ENCODE measurements around the gene TCN2.

TCN2 gene

GRCh38 chr22:30605449-30606110 lies 1.4 kb upstream of the TCN2 start:
- H3K27me3 ChIP-seq (ENCODE audit: insufficient read depth, low read length) = no peaks in the 10 kb centered on the region
- peak in 1 of 2 donors; percentile 62 for DNase-seq
- no peaks in the 10 kb centered on the region for H3K9me3 ChIP-seq (ENCODE audit: insufficient read depth, low read depth, low read length)
- no peak overlapping the region for H4K91ac ChIP-seq (ENCODE audit: low read depth, low read length)
- H3K4me2 ChIP-seq (ENCODE audit: low read length) = peak overlapping the region; percentile 62
- H2BK12ac ChIP-seq (ENCODE audit: low read length) = no peak overlapping the region
- peak overlapping the region; percentile 60 for H2AFZ ChIP-seq (ENCODE audit: insufficient read depth, low read length, poor library complexity)
- no peak overlapping the region for H3K14ac ChIP-seq (ENCODE audit: low read length)
- no peak overlapping the region for H2BK120ac ChIP-seq (ENCODE audit: insufficient read depth, low read length, poor library complexity)
- H4K12ac ChIP-seq (ENCODE audit: low read depth, low read length) = no peak overlapping the region
- no peak overlapping the region for H3K4ac ChIP-seq (ENCODE audit: low read depth, low read length)
- WGBS (ENCODE audit: extremely low coverage, insufficient coverage, insufficient read length) = no CpG with 5 or more reads among the region's 9 CpGs
- no peak overlapping the region for H3K4me3 ChIP-seq (ENCODE audit: low read depth, low read length)
- peak overlapping the region; percentile 82 for H4K8ac ChIP-seq (ENCODE audit: low read depth, low read length)
- H2BK5ac ChIP-seq (ENCODE audit: low read depth, low read length, poor library complexity) = no peak overlapping the region
- H3K18ac ChIP-seq (ENCODE audit: low read length) = no peak overlapping the region
- no peaks in the 10 kb centered on the region for H3K36me3 ChIP-seq (ENCODE audit: control insufficient read depth in 1 of 2, insufficient read depth in 2 of 2, low read length in 2 of 2)
- H3K27ac ChIP-seq (ENCODE audit: low read depth, low read length) = no peak overlapping the region
- peaks cover 7% of the 10 kb centered on the region for H3K79me1 ChIP-seq (ENCODE audit: low read length)
- no peak overlapping the region for H3K9ac ChIP-seq (ENCODE audit: low read length)
- H3K79me2 ChIP-seq (ENCODE audit: control insufficient read depth, insufficient read depth, low read length, poor library complexity) = peaks cover 2% of the 10 kb centered on the region
- H3K23ac ChIP-seq (ENCODE audit: low read length) = no peak overlapping the region
- no peak overlapping the region for H2AK5ac ChIP-seq (ENCODE audit: low read length)
- H3K4me1 ChIP-seq (ENCODE audit: control insufficient read depth in 1 of 2, insufficient read depth in 2 of 2, low read length in 2 of 2) = peaks cover 9 to 13% of the 10 kb centered on the region in 2 experiments

- no CpG with 5 or more reads among the region's 7 CpGs for WGBS (ENCODE audit: extremely low coverage, insufficient coverage, insufficient read length)
Measured at GRCh38 chr22:30607300-30607930, 441 bp downstream of the TCN2 start.

GRCh38 chr22:30607939-30608338 lies 965 bp downstream of the TCN2 start:
- no peak overlapping the region for H3K4me2 ChIP-seq (ENCODE audit: low read length)
- H3K4me3 ChIP-seq (ENCODE audit: low read depth, low read length) = no peak overlapping the region
- no peak overlapping the region for H2BK5ac ChIP-seq (ENCODE audit: low read depth, low read length, poor library complexity)
- no peak for DNase-seq
- no peak overlapping the region for H3K4ac ChIP-seq (ENCODE audit: low read depth, low read length)
- no peak overlapping the region for H4K91ac ChIP-seq (ENCODE audit: low read depth, low read length)
- no peak overlapping the region for H3K9ac ChIP-seq (ENCODE audit: low read length)
- no peak overlapping the region for H3K18ac ChIP-seq (ENCODE audit: low read length)
- H2BK120ac ChIP-seq (ENCODE audit: insufficient read depth, low read length, poor library complexity) = no peak overlapping the region
- no peak overlapping the region for H4K8ac ChIP-seq (ENCODE audit: low read depth, low read length)
- H3K27ac ChIP-seq (ENCODE audit: low read depth, low read length) = no peak overlapping the region
- no peaks in the 10 kb centered on the region for H3K9me3 ChIP-seq (ENCODE audit: insufficient read depth, low read depth, low read length)
- H3K79me2 ChIP-seq (ENCODE audit: control insufficient read depth, insufficient read depth, low read length, poor library complexity) = peaks cover 2% of the 10 kb centered on the region
- no peak overlapping the region for H2AFZ ChIP-seq (ENCODE audit: insufficient read depth, low read length, poor library complexity)
- WGBS (ENCODE audit: extremely low coverage, insufficient coverage, insufficient read length) = no CpG with 5 or more reads among the region's 7 CpGs
- H2BK12ac ChIP-seq (ENCODE audit: low read length) = peak overlapping the region; percentile 46
- H4K12ac ChIP-seq (ENCODE audit: low read depth, low read length) = no peak overlapping the region
- peaks cover 7% of the 10 kb centered on the region for H3K79me1 ChIP-seq (ENCODE audit: low read length)
- no peak overlapping the region for H3K14ac ChIP-seq (ENCODE audit: low read length)
- H3K27me3 ChIP-seq (ENCODE audit: insufficient read depth, low read length) = no peaks in the 10 kb centered on the region
- no peak overlapping the region for H2AK5ac ChIP-seq (ENCODE audit: low read length)
- H3K23ac ChIP-seq (ENCODE audit: low read length) = no peak overlapping the region
- peaks cover 9 to 13% of the 10 kb centered on the region in 2 experiments for H3K4me1 ChIP-seq (ENCODE audit: control insufficient read depth in 1 of 2, insufficient read depth in 2 of 2, low read length in 2 of 2)
- H3K36me3 ChIP-seq (ENCODE audit: control insufficient read depth in 1 of 2, insufficient read depth in 2 of 2, low read length in 2 of 2) = no peaks in the 10 kb centered on the region

More at GRCh38 chr22:30607300-30607930, 441 bp downstream of the TCN2 start:
- H2BK120ac ChIP-seq (ENCODE audit: insufficient read depth, low read length, poor library complexity) = no peak overlapping the region
- H3K4ac ChIP-seq (ENCODE audit: low read depth, low read length) = no peak overlapping the region
- no peaks in the 10 kb centered on the region for H3K27me3 ChIP-seq (ENCODE audit: insufficient read depth, low read length)
- peaks cover 2% of the 10 kb centered on the region for H3K79me2 ChIP-seq (ENCODE audit: control insufficient read depth, insufficient read depth, low read length, poor library complexity)
- peak overlapping the region; percentile 98 for H3K4me2 ChIP-seq (ENCODE audit: low read length)
- peak overlapping the region; percentile 2 for H3K9ac ChIP-seq (ENCODE audit: low read length)
- H3K4me3 ChIP-seq (ENCODE audit: low read depth, low read length) = peak overlapping the region; percentile 72
- peak overlapping the region; percentile 12 for H4K91ac ChIP-seq (ENCODE audit: low read depth, low read length)
- no peak overlapping the region for H2BK5ac ChIP-seq (ENCODE audit: low read depth, low read length, poor library complexity)
- peak overlapping the region; percentile 15 for H2BK12ac ChIP-seq (ENCODE audit: low read length)
- no peak overlapping the region for H3K18ac ChIP-seq (ENCODE audit: low read length)
- no peaks in the 10 kb centered on the region for H3K9me3 ChIP-seq (ENCODE audit: insufficient read depth, low read depth, low read length)
- H3K36me3 ChIP-seq (ENCODE audit: control insufficient read depth in 1 of 2, insufficient read depth in 2 of 2, low read length in 2 of 2) = no peaks in the 10 kb centered on the region
- H3K4me1 ChIP-seq (ENCODE audit: control insufficient read depth in 1 of 2, insufficient read depth in 2 of 2, low read length in 2 of 2) = peaks cover 9 to 13% of the 10 kb centered on the region in 2 experiments
- no peak for DNase-seq
- no peak overlapping the region for H3K27ac ChIP-seq (ENCODE audit: low read depth, low read length)
- H4K12ac ChIP-seq (ENCODE audit: low read depth, low read length) = no peak overlapping the region
- peak overlapping the region; percentile 68 for H4K8ac ChIP-seq (ENCODE audit: low read depth, low read length)
- H3K79me1 ChIP-seq (ENCODE audit: low read length) = peaks cover 7% of the 10 kb centered on the region
- no peak overlapping the region for H3K23ac ChIP-seq (ENCODE audit: low read length)
- H3K14ac ChIP-seq (ENCODE audit: low read length) = no peak overlapping the region
- no peak overlapping the region for H2AK5ac ChIP-seq (ENCODE audit: low read length)
- no peak overlapping the region for H2AFZ ChIP-seq (ENCODE audit: insufficient read depth, low read length, poor library complexity)

GRCh38 chr22:30609260-30610185 lies 2.5 kb downstream of the TCN2 start:
- Histone ChIP-seq H3K36me3 (ENCODE audit: control insufficient read depth in 1 of 2, insufficient read depth in 2 of 2, low read length in 2 of 2) (no peaks in the 10 kb centered on the region), H2BK120ac (ENCODE audit: insufficient read depth, low read length, poor library complexity) (no peak overlapping the region), H4K12ac (ENCODE audit: low read depth, low read length) (no peak overlapping the region), H4K8ac (ENCODE audit: low read depth, low read length) (peak overlapping the region; percentile 30), H2BK5ac (ENCODE audit: low read depth, low read length, poor library complexity) (no peak overlapping the region), H3K4ac (ENCODE audit: low read depth, low read length) (no peak overlapping the region), H4K91ac (ENCODE audit: low read depth, low read length) (no peak overlapping the region), H3K14ac (ENCODE audit: low read length) (no peak overlapping the region), H3K23ac (ENCODE audit: low read length) (no peak overlapping the region), H2AK5ac (ENCODE audit: low read length) (no peak overlapping the region), H3K79me2 (ENCODE audit: control insufficient read depth, insufficient read depth, low read length, poor library complexity) (peaks cover 2% of the 10 kb centered on the region), H2AFZ (ENCODE audit: insufficient read depth, low read length, poor library complexity) (no peak overlapping the region), H3K9me3 (ENCODE audit: insufficient read depth, low read depth, low read length) (no peaks in the 10 kb centered on the region), H3K27me3 (ENCODE audit: insufficient read depth, low read length) (no peaks in the 10 kb centered on the region), H3K79me1 (ENCODE audit: low read length) (peaks cover 7% of the 10 kb centered on the region), H3K27ac (ENCODE audit: low read depth, low read length) (peak overlapping the region; percentile 7), H2BK12ac (ENCODE audit: low read length) (no peak overlapping the region), H3K4me1 (ENCODE audit: control insufficient read depth in 1 of 2, insufficient read depth in 2 of 2, low read length in 2 of 2) (peaks cover 9 to 13% of the 10 kb centered on the region in 2 experiments), H3K4me2 (ENCODE audit: low read length) (peak overlapping the region; percentile 13), H3K9ac (ENCODE audit: low read length) (no peak overlapping the region), H3K18ac (ENCODE audit: low read length) (no peak overlapping the region), H3K4me3 (ENCODE audit: low read depth, low read length) (no peak overlapping the region)
- no CpG with 5 or more reads among the region's 17 CpGs for WGBS (ENCODE audit: extremely low coverage, insufficient coverage, insufficient read length)
- peak; percentile 35 to 66 for DNase-seq

Measured in trophoblast cell (in vitro differentiated cells and primary cell).